Hepatocyte (in vitro differentiated cells): ENCODE data around the gene ERAS. TPM values are rescaled to one million over a fixed set of nuclear protein-coding genes. Genes with fewer than 3 reads are reported as not detected.

ENCODE experiments used
- DNase-seq: peaks from one replicate; pipeline ENCODE4 v3.0.0-alpha.2; 2016; ENCODE audit warnings: low spot score
- H2AFZ ChIP-seq: fragments of 200-600 bp; sonication (generic); 2 replicates; pipeline ENCODE4 v1.6.0; 2016; ENCODE audit warnings: antibody characterized with exemption, mild to moderate bottlenecking
- H3K27ac ChIP-seq: fragments of 200-600 bp; sonication (generic); 2 replicates; pipeline ENCODE4 v1.5.1; 2016; ENCODE audit warnings: mild to moderate bottlenecking
- H3K27me3 ChIP-seq: fragments of 200-600 bp; sonication (generic); 2 replicates; pipeline ENCODE4 v1.6.1; 2016
- H3K36me3 ChIP-seq: fragments of 200-600 bp; sonication (generic); replicated peaks from 2 replicates; pipeline ENCODE4 v1.5.1; 2016; ENCODE audit warnings: low read depth; ENCODE audit not compliant: insufficient read depth
- H3K4me1 ChIP-seq: fragments of 200-600 bp; sonication (generic); 2 replicates; pipeline ENCODE4 v1.5.1; 2016; ENCODE audit warnings: mild to moderate bottlenecking, moderate library complexity; ENCODE audit not compliant: insufficient read depth
- H3K4me2 ChIP-seq: fragments of 200-600 bp; sonication (generic); 2 replicates; pipeline ENCODE4 v1.6.0; 2016
- H3K4me3 ChIP-seq: fragments of 200-600 bp; sonication (generic); 2 replicates; pipeline ENCODE4 v1.5.1; 2016; ENCODE audit warnings: mild to moderate bottlenecking
- H3K79me2 ChIP-seq: fragments of 200-600 bp; sonication (generic); 2 replicates; pipeline ENCODE4 v1.6.0; 2017; ENCODE audit warnings: mild to moderate bottlenecking
- H3K9me2 ChIP-seq: fragments of 200-600 bp; sonication (generic); replicated peaks from 2 replicates; pipeline ENCODE4 v1.6.0; 2017; ENCODE audit warnings: mild to moderate bottlenecking; ENCODE audit not compliant: insufficient read depth
- H3K9me3 ChIP-seq: fragments of 200-600 bp; sonication (generic); 2 replicates; pipeline ENCODE4 v1.5.1; 2016; ENCODE audit warnings: low read depth, mild to moderate bottlenecking
- H4K20me1 ChIP-seq: fragments of 200-600 bp; sonication (generic); 2 replicates; pipeline ENCODE4 v1.6.0; 2016; ENCODE audit warnings: mild to moderate bottlenecking; ENCODE audit not compliant: insufficient read depth, poor library complexity, severe bottlenecking
- CTCF ChIP-seq: fragments of 200-600 bp; sonication (generic); IDR thresholded peaks from 2 replicates; pipeline ENCODE4 v1.5.1; 2016; ENCODE audit warnings: antibody characterized with exemption, mild to moderate bottlenecking; ENCODE audit not compliant: poor library complexity
- EZH2 ChIP-seq: fragments of 200-600 bp; sonication (generic); IDR thresholded peaks from 2 replicates; pipeline ENCODE4 v1.6.1; 2016; ENCODE audit warnings: antibody characterized with exemption, mild to moderate bottlenecking, borderline replicate concordance
- EZH2phosphoT487 ChIP-seq: fragments of 200-600 bp; sonication (generic); IDR thresholded peaks from one replicate; pipeline ENCODE4 v1.6.1; 2018; ENCODE audit warnings: antibody characterized with exemption, mild to moderate bottlenecking, low read depth, moderate library complexity; ENCODE audit not compliant: unreplicated experiment, severe bottlenecking
- WGBS: methylation state at CpG from one replicate; pipeline ENCODE4 v1.1.6; 2016; ENCODE audit warnings: low lambda C conversion rate; ENCODE audit errors: missing lambda C conversion rate; 5-methylcytosine and 5-hydroxymethylcytosine counted together
- polyA plus RNA-seq: library from polyadenylated mRNA; unstranded; fragments of >200 nt; fragmentation: Nextera tagmentation; extraction: Ambion mirVana; gene quantifications from 2 replicates; pipeline ENCODE4 v1.2.1, GENCODE V29; 2016
- total RNA-seq: library from RNA; depleted of rRNA; stranded (reverse); fragments of >200 nt; gene quantifications from 2 replicates; pipeline ENCODE4 v1.2.3, GENCODE V29; 2014

The ERAS gene
- total and polyA plus RNA-seq, 2 experiments from 2014 or later = 0.47 to 0.65 TPM

- H3K4me2 ChIP-seq = no peak overlapping the region
- DNase-seq = no peak
- WGBS = 100% methylated on average over 1 of the region's 1 CpG
- H3K9me2 ChIP-seq = no peaks in the 10 kb centered on the region
- no peaks in the 10 kb centered on the region for H3K79me2 ChIP-seq
- TF ChIP-seq EZH2phosphoT487 (no peak), EZH2 (no peak), CTCF (no peak)
- no peaks in the 10 kb centered on the region for H4K20me1 ChIP-seq
- no peaks in the 10 kb centered on the region for H3K36me3 ChIP-seq
- H3K9me3 ChIP-seq = no peaks in the 10 kb centered on the region
- H3K27me3 ChIP-seq = no peaks in the 10 kb centered on the region
- no peak overlapping the region for H3K27ac ChIP-seq
- H2AFZ ChIP-seq = no peak overlapping the region
- no peak overlapping the region for H3K4me3 ChIP-seq
- H3K4me1 ChIP-seq = no peaks in the 10 kb centered on the region
Observed at GRCh38 chrX:48785186-48785539, 41.1 kb upstream of the ERAS start.

- TF ChIP-seq EZH2phosphoT487 = no peak
- TF ChIP-seq CTCF = no peak
- TF ChIP-seq EZH2 = no peak
- no peak overlapping the region for H2AFZ ChIP-seq
- no peaks in the 10 kb centered on the region for H3K9me2 ChIP-seq
- no peaks in the 10 kb centered on the region for H3K36me3 ChIP-seq
- DNase-seq = no peak
- H3K27ac ChIP-seq = no peak overlapping the region
- no peaks in the 10 kb centered on the region for H3K9me3 ChIP-seq
- no peaks in the 10 kb centered on the region for H3K79me2 ChIP-seq
- no peaks in the 10 kb centered on the region for H3K4me1 ChIP-seq
- no peak overlapping the region for H3K4me3 ChIP-seq
- H3K4me2 ChIP-seq = no peak overlapping the region
- 81% methylated on average over 16 of the region's 16 CpGs for WGBS
- no peaks in the 10 kb centered on the region for H3K27me3 ChIP-seq
- no peaks in the 10 kb centered on the region for H4K20me1 ChIP-seq
Observed at GRCh38 chrX:48785540-48786214, 40.6 kb upstream of the ERAS start.

DNA sequence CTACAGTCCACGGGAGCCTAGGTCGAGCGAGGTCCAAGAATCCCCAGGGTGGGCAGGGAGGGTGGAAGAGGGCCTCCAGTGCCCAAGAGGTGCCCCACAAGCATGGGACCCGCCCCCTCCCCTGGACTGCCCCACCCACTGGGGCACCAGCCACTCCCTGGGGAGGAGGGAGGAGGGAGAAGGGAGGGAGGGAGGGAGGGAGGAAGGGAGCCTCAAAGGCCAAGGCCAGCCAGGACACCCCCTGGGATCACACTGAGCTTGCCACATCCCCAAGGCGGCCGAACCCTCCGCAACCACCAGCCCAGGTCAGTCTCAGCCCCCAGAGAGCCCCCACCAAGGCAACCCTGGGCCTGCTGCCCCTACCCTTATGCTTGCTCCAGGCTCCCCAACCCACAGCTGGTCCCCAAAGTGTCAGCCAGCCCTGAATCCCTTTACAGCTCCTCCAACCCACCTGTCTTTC is 39.9 kb upstream of the ERAS start, which contains the start of gene GATA1:
Gene GATA1, plus strand, starts transcription at position 250 of the 460 bp plus-strand sequence. CDS start 4,520 bp downstream, outside the sequence.
- Histone ChIP-seq H2AFZ (no peak within 1 kb of the TSS), H3K4me1 (no peaks in the 10 kb centered on the region), H3K9me3 (no peaks in the 10 kb centered on the region), H3K9me2 (no peaks in the 10 kb centered on the region), H3K4me3 (no peak within 1 kb of the TSS), H3K36me3 (no peaks in the 10 kb centered on the region), H3K27ac (no peak within 1 kb of the TSS), H3K79me2 (no peaks in the 10 kb centered on the region), H3K27me3 (no peaks in the 10 kb centered on the region), H3K4me2 (no peak within 1 kb of the TSS), H4K20me1 (no peaks in the 10 kb centered on the region)
- WGBS = no CpG with 5 or more reads among the region's 7 CpGs
- no peak for DNase-seq
- no peak for TF ChIP-seq CTCF
- TF ChIP-seq EZH2phosphoT487 = no peak
- no peak for TF ChIP-seq EZH2
